ENCODE results near the gene BICDL2. TPM values are rescaled to one million over a fixed set of nuclear protein-coding genes. Genes with fewer than 3 reads are reported as not detected.

BICDL2 gene
- total and polyA plus RNA-seq, 9 of the 15 experiments (the other 6 are each of a cell fraction or from before 2014, with no cell fraction given), result 0.09 to 0.28 (median 0.09) TPM; not detected in 6

GRCh38 chr16:2999929-3000328 is 36.8 kb downstream of the BICDL2 start:
- TF ChIP-seq KLF1 (tag; IDR thresholded peaks at IDR 0.05), result no peak
- TF ChIP-seq MYNN (IDR thresholded peaks at IDR 0.05), result no peak
- TF ChIP-seq MYNN (CRISPR knock-in tag; IDR thresholded peaks at IDR 0.05), result no peak
- no peak for TF ChIP-seq CBX3 (IDR thresholded peaks at IDR 0.05; ENCODE audit: borderline replicate concordance in 1 of 2, low read length in 2 of 2)
- no peak for TF ChIP-seq XRCC4 (IDR thresholded peaks at IDR 0.05; ENCODE audit: extremely low read depth, insufficient read depth, insufficient read length)
- TF ChIP-seq ZNF239 (CRISPR knock-in tag; IDR thresholded peaks at IDR 0.05), result no peak
- no peak for TF ChIP-seq ZNF639 (CRISPR knock-in tag; conservative IDR thresholded peaks at IDR 0.05 in 1 of 2, IDR thresholded peaks at IDR 0.05 in 1 of 2)
- TF ChIP-seq PCBP2 (IDR thresholded peaks at IDR 0.05; ENCODE audit: low read depth, low read length, poor library complexity, severe bottlenecking), result no peak
- TF ChIP-seq E4F1 (CRISPR knock-in tag; IDR thresholded peaks at IDR 0.05; ENCODE audit: borderline replicate concordance), result no peak
- Histone ChIP-seq H3K4me2 (ENCODE audit: insufficient read depth, low read length) (no peak overlapping the region), H3K27ac (ENCODE audit: extremely low read depth, low read depth, low read length) (no peak overlapping the region), H3K9me1 (ENCODE audit: control insufficient read depth, insufficient read depth, low read length) (no peaks in the 10 kb centered on the region), H3K27me3 (ENCODE audit: control insufficient read depth in 2 of 2, insufficient read depth in 2 of 2, low read length in 2 of 2) (no peaks in the 10 kb centered on the region), H4K20me1 (replicated peaks; ENCODE audit: control insufficient read depth, insufficient read depth, low read length) (no peaks in the 10 kb centered on the region), H3K36me3 (ENCODE audit: control insufficient read depth, insufficient read depth, low read length) (no peaks in the 10 kb centered on the region), H3K4me1 (replicated peaks in 1 of 2; ENCODE audit: control insufficient read depth in 2 of 2, insufficient read depth in 2 of 2, low read length in 2 of 2) (peaks cover 0 to 36% of the 10 kb centered on the region in 2 experiments; a peak in 2 of 5 replicates), H2AFZ (ENCODE audit: low read depth, low read length) (no peak overlapping the region), H3K79me2 (ENCODE audit: control insufficient read depth, insufficient read depth, low read length) (peaks cover 2% of the 10 kb centered on the region; the same call in 1 of the 3 replicates), H3K9ac (ENCODE audit: insufficient read depth in 1 of 2, low read depth in 2 of 2, low read length in 2 of 2) (peak overlapping the region in 1 of 2 experiments; percentile 78; a peak in 1 of 4 replicates), H3K4me3 (no peak overlapping the region), H3K9me3 (replicated peaks; ENCODE audit: control insufficient read depth, insufficient read depth, low read depth, low read length) (no peaks in the 10 kb centered on the region)
- intact Hi-C loops (cut with micrococcal nuclease), result no loop called here
- ChIA-PET CTCF (ENCODE audit: low intra/inter-chr PET ratio) (no interaction called here), POLR2A (interaction anchor here (0.6 to 1.0 kb wide), 3 partner anchors 15 to 60 kb away, joined by 3 read pairs; no protein-coding TSS in a partner anchor)
- WGBS (ENCODE audit: insufficient coverage, low coverage, missing lambda C conversion rate), result 59% methylated on average over 6 of the region's 6 CpGs
- no TSS peak for BruUV-seq (replicated peaks)
- ATAC-seq (no peak), FAIRE-seq (no peak), DNase-seq (ENCODE audit: extremely low read depth in 1 of 4, low spot score in 3 of 4) (no peak)
- in situ Hi-C loops (cut with MboI), result no loop called here

Data from K562 (cell line).